HepG2 (cell line): ENCODE measurements around the gene LRPAP1. TPM values are rescaled to one million over a fixed set of nuclear protein-coding genes. Genes with fewer than 3 reads are reported as not detected.

ENCODE experiments used
- ATAC-seq: fragments of 200-7000 bp; cut with Tn5 transposase; 3 replicates; pipeline ENCODE4 v1.9.1; 2020; ENCODE audit warnings: mild to moderate bottlenecking, moderate library complexity
- BruUV-seq: library from RNA; stranded (reverse); fragments of 400-500 nt; replicated peaks from 2 replicates; lab custom pipeline; 2021; lab: Mats Ljungman, UMichigan
- CTCF ChIA-PET: fragments of 300-600 bp; formaldehyde crosslinking; extraction: SDS; loops from one replicate; lab custom pipeline; 2021; ENCODE audit warnings: low total read pairs, inconsistent platforms, low intra/inter-chr PET ratio; lab: Yijun Ruan, JAX
- POLR2A ChIA-PET: fragments of 350-600 bp; sonication (Branson Sonifier 250); formaldehyde crosslinking; loops from one replicate; lab custom pipeline; 2020; ENCODE audit warnings: antibody characterized with exemption, inconsistent platforms; lab: Yijun Ruan, JAX
- DNase-seq: peaks from one replicate; pipeline ENCODE4 v3.0.0-alpha.2; 2015; ENCODE audit warnings: low spot score
- FAIRE-seq: peaks from 3 replicates; lab custom pipeline; 2011; peaks lifted over from hg19 to GRCh38; lab: Jason Lieb, UNC
- H2AFZ ChIP-seq: one replicate; pipeline ENCODE4 v1.6.1; 2011; ENCODE audit warnings: low read length, inconsistent platforms
- H3K27ac ChIP-seq: fragments of 300-600 bp; 3 replicates; pipeline ENCODE4 v1.8.0; 2011; ENCODE audit warnings: mixed run types, mild to moderate bottlenecking, mixed read lengths, low read length, inconsistent platforms; ENCODE audit not compliant: insufficient read depth; ENCODE audit errors: extremely low read length
- H3K27me3 ChIP-seq, 2 experiments: fragments of 200-600 bp in 1 of 2; 2 replicates in 1 of 2; 3 replicates in 1 of 2; pipeline versions ENCODE4 v1.6.0 to v1.8.0; 2011; ENCODE audit warnings: low read length in 2 of 2, mild to moderate bottlenecking in 2 of 2, moderate library complexity in 2 of 2, inconsistent platforms in 1 of 2; ENCODE audit not compliant: insufficient read depth in 2 of 2, control insufficient read depth in 1 of 2
- H3K36me3 ChIP-seq, 2 experiments: fragments of 200-600 bp in 1 of 2; replicated peaks in 1 of 2; 2 replicates in 1 of 2; 3 replicates in 1 of 2; pipeline versions ENCODE4 v1.5.1 to v1.8.0; 2011; ENCODE audit warnings: low read length in 2 of 2, inconsistent platforms in 1 of 2; ENCODE audit not compliant: insufficient read depth in 2 of 2, control insufficient read depth in 1 of 2
- H3K4me1 ChIP-seq: 2 replicates; pipeline ENCODE4 v1.5.1; 2012; ENCODE audit warnings: low read length, inconsistent platforms; ENCODE audit not compliant: insufficient read depth
- H3K4me2 ChIP-seq: 2 replicates; pipeline ENCODE4 v1.6.0; 2011; ENCODE audit warnings: low read depth, low read length, inconsistent platforms
- H3K4me3 ChIP-seq, 3 experiments: fragments of 200-600 bp in 1 of 3; sonication (generic), shearing (Covaris generic) in 1 of 3; replicated peaks in 1 of 3; 2 replicates each; pipeline ENCODE4 v1.5.1; 2011 to 2016; ENCODE audit warnings: low read length in 3 of 3, inconsistent platforms in 2 of 3, low read depth in 2 of 3, mild to moderate bottlenecking in 2 of 3, control low read depth in 1 of 3, mixed read lengths in 1 of 3; ENCODE audit not compliant: insufficient read depth in 1 of 3
- H3K79me2 ChIP-seq: one replicate; pipeline ENCODE4 v1.6.1; 2011; ENCODE audit warnings: low read length, inconsistent platforms; ENCODE audit not compliant: insufficient read depth
- H3K9ac ChIP-seq: 2 replicates; pipeline ENCODE4 v1.6.0; 2011; ENCODE audit warnings: mild to moderate bottlenecking, low read depth, low read length, inconsistent platforms; ENCODE audit not compliant: insufficient read depth
- H3K9me3 ChIP-seq: 2 replicates; pipeline ENCODE4 v1.5.1; 2012; ENCODE audit warnings: mild to moderate bottlenecking, low read length
- H4K20me1 ChIP-seq: 2 replicates; pipeline ENCODE4 v1.6.0; 2011; ENCODE audit warnings: inconsistent platforms, mild to moderate bottlenecking, low read length, moderate library complexity; ENCODE audit not compliant: insufficient read depth
- ATF3 ChIP-seq: sonication (generic); formaldehyde crosslinking; IDR thresholded peaks from 2 replicates; pipeline ENCODE4 v1.4.0; 2020; ENCODE audit warnings: missing genetic modification reagents
- HDAC1 ChIP-seq: sonication (generic); formaldehyde crosslinking; IDR thresholded peaks from 2 replicates; pipeline ENCODE4 v1.5.1; 2020; ENCODE audit warnings: mild to moderate bottlenecking, missing genetic modification reagents
- MBNL3 ChIP-seq: fragments of 250-450 bp; sonication (Bioruptor Pico); conservative IDR thresholded peaks from 2 replicates; pipeline ENCODE4 v1.8.0; 2022; ENCODE audit warnings: mild to moderate bottlenecking, inconsistent platforms
- PCBP1 ChIP-seq: fragments of 200-400 bp; formaldehyde crosslinking; IDR thresholded peaks from 2 replicates; pipeline ENCODE4 v1.6.1; 2017; ENCODE audit warnings: mild to moderate bottlenecking, low read depth, low read length, borderline replicate concordance
- PCBP2 ChIP-seq: fragments of 200-400 bp; formaldehyde crosslinking; optimal IDR thresholded peaks from 2 replicates; pipeline ENCODE3; 2018; ENCODE audit warnings: low read length, low read depth; ENCODE audit not compliant: poor library complexity, severe bottlenecking
- SAP130 ChIP-seq: IDR thresholded peaks from 2 replicates; pipeline ENCODE4 v1.6.1; 2016; ENCODE audit warnings: low read depth
- SP2 ChIP-seq: sonication (generic); formaldehyde crosslinking; IDR thresholded peaks from 2 replicates; pipeline ENCODE4 v1.5.1; 2020; ENCODE audit warnings: mild to moderate bottlenecking, missing genetic modification reagents
- TEF ChIP-seq: sonication (generic); formaldehyde crosslinking; IDR thresholded peaks from 2 replicates; pipeline ENCODE4 v1.5.0; 2020; ENCODE audit warnings: missing genetic modification reagents
- ZFP62 ChIP-seq: sonication (generic); formaldehyde crosslinking; IDR thresholded peaks from 2 replicates; pipeline ENCODE4 v1.4.0; 2020; ENCODE audit warnings: missing genetic modification reagents
- ZKSCAN1 ChIP-seq: fragments of 150-350 bp; IDR thresholded peaks from 2 replicates; pipeline ENCODE4 v1.6.1; 2014; ENCODE audit warnings: low read length
- ZNF253 ChIP-seq: sonication (generic); formaldehyde crosslinking; IDR thresholded peaks from 2 replicates; pipeline ENCODE4 v1.8.0; 2022; ENCODE audit warnings: mild to moderate bottlenecking, missing genetic modification reagents, borderline replicate concordance
- ZNF326 ChIP-seq: sonication (generic); formaldehyde crosslinking; IDR thresholded peaks from 2 replicates; pipeline ENCODE4 v1.4.0; 2020; ENCODE audit warnings: missing genetic modification reagents, borderline replicate concordance
- ZNF503 ChIP-seq: sonication (generic); formaldehyde crosslinking; IDR thresholded peaks from 2 replicates; pipeline ENCODE4 v1.4.0; 2020; ENCODE audit warnings: missing genetic modification reagents
- WGBS: methylation state at CpG from one replicate; pipeline ENCODE4 v1.1.6; 2017; ENCODE audit warnings: low lambda C conversion rate; 5-methylcytosine and 5-hydroxymethylcytosine counted together
- in situ Hi-C: cut with HindIII; loops from 2 replicates; pipeline ENCODE4 v1.10.0; 2017; ENCODE audit warnings: low pct_unique_long_range_greater_than_20kb; ENCODE audit not compliant: extremely low pct_ligation_motif_present
- intact Hi-C: fragments of 100-400 bp; cut with micrococcal nuclease; formaldehyde crosslinking; loops from one replicate; pipeline ENCODE4 v1.10.0; 2022; ENCODE audit not compliant: unreplicated experiment
- polyA plus RNA-seq, 8 experiments: library from polyadenylated mRNA; depleted of rRNA in 3 of 8; stranded (reverse) in 7 of 8; unstranded in 1 of 8; fragments of >200 nt; fragmentation: Illumina TruSeq in 4 of 8; extraction: Trizol in 4 of 8; gene quantifications; 2 replicates each; pipeline versions ENCODE4 v1.2.1 to v1.2.3, GENCODE V29; 2011 to 2016; ENCODE audit warnings: low read depth in 4 of 8, missing spikeins in 1 of 8, mixed read lengths in 1 of 8; ENCODE audit not compliant: insufficient read depth in 1 of 8
- total RNA-seq, 5 experiments: library from RNA; depleted of rRNA; stranded (reverse); fragments of >200 nt; fragmentation: Illumina TruSeq; extraction: Trizol; gene quantifications; 2 replicates each; pipeline ENCODE4 v1.2.3, GENCODE V29; 2016; ENCODE audit warnings: low read depth in 1 of 5

The LRPAP1 gene
- total and polyA plus RNA-seq, 2 of the 13 experiments (the other 11 are each of a cell fraction or from before 2014, with no cell fraction given): 153 to 191 TPM

- ChIA-PET CTCF (no interaction called here), POLR2A (no interaction called here)
- Histone ChIP-seq H3K9ac (no peak overlapping the region), H3K36me3 (peaks cover 11 to 51% of the 10 kb centered on the region in 2 experiments; a peak in 4 of 5 replicates), H3K9me3 (no peaks in the 10 kb centered on the region), H3K79me2 (no peaks in the 10 kb centered on the region), H3K4me1 (no peaks in the 10 kb centered on the region), H3K4me3 (no peak overlapping the region), H3K4me2 (no peak overlapping the region)
- no peak for DNase-seq
- BruUV-seq: no TSS peak
- TF ChIP-seq HDAC1 (no peak), ZNF253 (no peak), ZKSCAN1 (no peak), SAP130 (CRISPR knock-in tag) (no peak), MBNL3 (CRISPR knock-in tag) (no peak), PCBP2 (no peak), PCBP1 (no peak), ZFP62 (CRISPR knock-in tag) (no peak), TEF (no peak), ZNF326 (CRISPR knock-in tag) (no peak), ZNF503 (CRISPR knock-in tag) (no peak), ATF3 (CRISPR knock-in tag) (no peak), SP2 (no peak)
- TF ChIP-seq, all 625 proteins: peak for 0
- Histone ChIP-seq H4K20me1 (no peaks in the 10 kb centered on the region), H2AFZ (no peak overlapping the region), H3K27me3 (no peaks in the 10 kb centered on the region), H3K27ac (no peak overlapping the region)
- intact Hi-C loops: no loop called here
- no peak for FAIRE-seq
- 91% methylated on average over 10 of the region's 10 CpGs for WGBS
- no peak for ATAC-seq
- in situ Hi-C loops: no loop called here
Observed at GRCh38 chr4:3508542-3508941, 23.7 kb downstream of the LRPAP1 start.
